CD4-positive, alpha-beta T cell treated with Interleukin-2 at 100 ng/mL for 4 hours (primary cell): Measurements from ENCODE around the gene CENPN.
A peak's percentile ranks its signal among the peaks of the same experiment; 100 is the strongest.

Experiments
- DNase-seq: peaks from one replicate; pipeline ENCODE4 v3.0.0-alpha.2; 2020; ENCODE audit warnings: low spot score

Gene CENPN

DNA sequence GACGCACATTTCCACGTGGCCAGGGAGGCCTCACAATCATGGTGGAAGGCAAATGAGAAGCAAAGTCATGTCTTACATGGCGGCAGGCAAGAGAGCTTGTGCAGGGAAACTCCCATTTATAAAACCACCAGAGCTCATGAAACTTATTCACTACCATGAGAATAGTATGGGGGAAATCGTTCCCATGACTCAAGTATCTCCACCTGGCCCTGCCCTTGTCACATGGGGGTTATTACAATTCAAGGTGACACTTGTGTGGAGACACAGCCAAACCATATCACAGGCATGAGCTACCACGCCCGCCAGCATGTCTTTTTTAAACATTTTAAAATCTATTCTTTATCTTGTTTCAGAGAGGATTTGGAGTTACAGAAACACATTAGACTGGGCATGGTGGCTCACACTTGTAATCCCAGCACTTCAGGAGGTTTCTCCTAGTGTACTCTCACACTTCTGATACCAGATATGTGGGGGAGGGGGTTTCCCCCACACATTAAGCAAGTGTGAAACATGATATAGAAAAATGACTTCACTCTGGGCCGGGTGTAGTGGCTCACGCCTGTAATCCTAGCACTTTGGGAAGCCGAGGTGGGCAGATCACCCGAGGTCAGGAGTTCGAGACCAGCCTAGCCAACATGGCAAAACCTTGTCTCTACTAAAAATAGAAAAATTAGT lies 23.1 kb downstream of the CENPN start:
- no peak for DNase-seq

DNA sequence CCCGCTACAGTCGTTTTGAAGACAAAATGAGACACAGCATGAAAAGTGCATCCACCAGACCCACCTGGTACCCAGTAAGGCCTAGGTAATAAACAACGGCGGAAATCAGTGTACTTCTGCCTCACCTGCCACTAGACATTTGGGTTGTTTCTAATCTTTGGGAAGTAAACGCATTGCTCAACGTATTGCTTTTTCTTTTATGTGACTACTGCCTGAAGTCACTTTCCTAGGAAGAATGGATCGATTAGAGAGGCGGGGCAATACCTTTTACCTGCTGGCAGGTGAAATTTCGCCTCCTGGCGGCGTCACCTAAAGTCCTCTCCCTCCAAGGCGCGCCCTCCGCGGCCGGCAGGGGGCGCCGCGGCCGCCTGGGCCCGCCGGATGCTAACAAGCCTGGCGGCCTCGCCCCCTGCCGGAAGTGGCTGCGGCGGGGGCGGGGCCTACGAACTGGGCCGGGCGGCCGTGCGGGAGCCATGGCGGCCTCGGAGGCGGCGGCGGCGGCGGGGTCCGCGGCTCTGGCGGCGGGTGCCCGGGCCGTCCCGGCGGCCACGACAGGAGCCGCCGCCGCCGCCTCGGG lies 28.5 kb downstream of the CENPN start, which contains the start of gene ATMIN:
ATMIN (plus strand) TSS at position 445 of the 577 bp plus-strand sequence; CDS start at position 474, 29 bp downstream.
- peak; percentile 89 for DNase-seq

- DNase-seq = peak; percentile 36
These were observed 29.1 kb downstream of the CENPN start for GRCh38 chr16:81035975-81036750.

DNA sequence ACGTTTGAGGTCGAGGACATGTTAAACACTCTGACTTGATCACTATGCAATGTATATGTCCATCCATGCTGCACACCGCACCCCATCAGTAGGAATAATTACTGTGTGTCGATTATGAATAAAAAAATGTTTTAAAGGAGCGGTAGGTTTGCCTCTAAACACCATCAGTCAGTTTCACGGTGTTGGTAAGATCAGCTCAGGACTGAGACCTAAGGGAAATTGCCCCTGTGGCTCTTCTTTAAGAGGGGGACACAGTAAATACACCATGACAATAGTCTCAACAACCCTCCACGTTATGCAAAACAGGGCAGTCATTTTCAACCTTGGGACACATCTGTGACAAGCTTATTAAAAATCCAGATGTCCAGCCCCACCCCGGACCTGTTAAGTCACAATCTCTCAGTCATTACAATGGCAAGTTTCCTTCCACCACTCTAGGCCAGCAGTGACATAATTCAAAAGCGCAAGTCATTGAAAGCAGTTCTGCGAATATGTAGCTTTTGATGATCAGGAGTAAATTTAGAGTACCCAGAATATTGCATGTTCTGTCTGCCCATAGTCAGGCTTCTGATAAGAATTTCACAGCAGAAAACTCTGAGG lies 29.8 kb downstream of the CENPN start:
- DNase-seq = no peak

DNA sequence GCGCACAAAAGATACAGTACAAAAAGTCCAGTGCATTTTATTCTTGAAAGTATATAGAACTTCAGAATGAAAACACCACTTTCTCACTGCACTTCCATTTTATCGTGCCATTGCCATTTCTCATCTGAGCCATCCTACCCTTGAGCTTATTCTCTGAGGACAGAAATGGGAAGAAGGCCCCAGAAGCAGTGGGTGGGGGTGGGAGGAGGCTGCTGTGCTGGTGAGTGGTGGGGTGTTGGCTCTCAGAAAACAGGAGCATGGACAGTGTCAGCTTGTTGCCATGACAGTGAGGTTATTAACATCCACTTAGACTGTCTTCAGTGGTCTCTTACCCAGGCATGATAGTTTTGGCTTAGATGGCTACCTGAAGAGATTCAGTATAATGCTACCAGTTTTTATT lies 33.1 kb downstream of the CENPN start:
- no peak for DNase-seq

- no peak for DNase-seq
These were observed 33.8 kb downstream of the CENPN start for GRCh38 chr16:81040842-81041241.

- DNase-seq = no peak
These were observed 34.7 kb downstream of the CENPN start for GRCh38 chr16:81041696-81042095.

GRCh38 chr16:81042821-81043220 lies 35.8 kb downstream of the CENPN start:
- no peak for DNase-seq

- DNase-seq = no peak
These were observed 46.7 kb downstream of the CENPN start for GRCh38 chr16:81053761-81054160.

DNA sequence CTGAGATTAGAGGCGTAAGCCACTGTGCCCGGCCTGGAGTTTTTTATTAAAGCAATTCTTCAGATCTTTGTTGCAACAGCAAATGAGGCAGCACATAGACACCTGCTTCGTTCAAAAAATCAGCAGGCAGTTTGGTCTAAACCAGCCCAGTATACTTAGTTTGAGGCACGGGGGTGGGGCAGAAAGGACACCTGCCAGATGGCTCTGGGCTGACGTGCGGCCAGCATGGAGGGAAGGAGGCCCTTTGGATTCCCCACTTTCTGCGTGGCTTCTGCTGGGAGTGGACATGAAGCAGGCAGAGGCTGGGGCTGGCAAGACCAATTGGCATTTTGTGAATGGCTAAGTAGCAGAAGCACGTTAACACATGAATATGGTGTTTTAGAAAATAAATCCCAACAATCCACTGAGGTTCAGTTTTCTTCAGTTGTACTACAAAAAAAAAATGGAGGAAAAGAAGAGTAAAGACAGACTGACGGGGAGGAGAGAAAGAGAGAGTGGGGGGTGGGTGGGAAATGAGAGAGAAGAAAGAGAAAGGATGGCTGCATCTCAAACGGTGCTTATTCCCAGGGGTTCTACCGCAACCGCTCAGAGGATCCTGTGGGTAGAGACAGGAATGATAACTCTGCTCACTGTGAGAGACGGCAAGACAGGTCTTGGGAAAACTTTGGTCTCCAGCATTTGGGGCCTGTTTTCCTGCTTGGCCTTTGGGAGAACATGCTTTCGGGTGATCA lies 53.7 kb downstream of the CENPN start:
- DNase-seq = no peak

DNA sequence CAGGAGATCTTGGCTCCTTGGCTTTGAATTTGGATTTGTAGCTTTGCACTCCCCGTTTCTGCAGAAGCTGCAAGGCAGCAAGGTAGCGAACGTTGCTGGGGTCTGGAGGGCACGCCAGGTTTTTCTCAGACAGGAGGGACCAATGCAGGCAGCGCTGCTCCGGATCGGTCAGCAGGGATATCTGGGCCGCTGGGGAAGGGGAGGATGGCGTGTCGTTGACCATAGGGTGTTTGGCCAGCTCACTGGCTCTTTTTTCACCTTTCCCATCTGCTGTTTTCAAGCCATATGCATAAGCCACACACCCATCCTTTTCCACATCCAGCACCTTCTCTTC lies 54.3 kb downstream of the CENPN start:
- DNase-seq = no peak

DNA sequence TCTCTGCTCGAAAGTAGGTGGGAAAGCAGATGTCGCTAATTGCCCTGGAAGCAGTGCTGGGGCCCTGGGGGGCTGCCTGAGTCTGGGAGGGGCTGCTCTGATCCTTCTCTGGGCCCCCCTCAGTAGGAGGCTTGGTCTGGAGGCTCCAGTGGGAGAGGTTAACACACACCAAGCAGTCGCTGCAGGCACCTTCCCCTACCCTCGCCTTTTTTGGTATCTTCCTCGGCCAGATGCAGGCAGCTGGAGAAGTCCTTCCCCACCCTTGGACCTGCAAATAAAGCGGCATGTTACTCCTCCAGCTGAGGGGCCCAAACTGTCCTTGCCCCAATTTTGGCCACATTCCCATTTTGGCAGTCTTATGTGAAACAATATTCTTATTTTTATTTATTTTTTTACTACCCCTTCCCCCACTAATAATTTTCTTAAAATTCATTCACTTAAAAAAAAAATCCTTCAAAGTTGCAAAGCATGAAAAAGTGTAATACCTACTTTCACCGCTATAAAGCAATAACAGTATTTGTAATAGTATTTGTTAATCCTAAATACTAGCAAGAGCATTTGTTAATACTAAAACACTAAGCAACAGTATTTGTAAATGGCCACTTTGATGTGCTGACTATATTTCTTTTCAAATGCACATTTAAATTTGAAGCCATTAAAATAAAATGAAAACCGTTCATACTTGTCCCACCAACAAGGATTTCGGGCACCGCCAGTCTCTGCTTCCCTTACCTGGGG lies 55.0 kb downstream of the CENPN start:
- no peak for DNase-seq

DNA sequence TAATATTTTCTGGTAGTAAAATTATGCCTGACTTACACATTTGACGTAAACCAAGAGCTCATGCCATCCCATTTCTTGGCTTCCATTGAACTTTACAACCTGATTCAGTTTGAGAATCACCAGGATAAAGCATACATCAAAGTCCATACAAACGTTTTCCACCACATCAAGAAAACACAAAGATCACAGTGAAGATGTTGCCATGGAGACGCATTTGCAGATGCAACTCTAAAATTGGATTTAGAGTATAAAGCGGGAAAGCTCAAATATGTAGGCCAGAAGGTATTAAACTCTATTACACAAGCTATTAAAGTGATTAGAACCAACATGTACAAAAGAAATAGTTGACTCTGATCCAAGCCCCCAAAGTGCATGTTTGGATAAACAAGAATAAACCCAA lies 59.7 kb downstream of the CENPN start:
- no peak for DNase-seq

GRCh38 chr16:81067166-81067565 lies 60.2 kb downstream of the CENPN start:
- DNase-seq = no peak

DNA sequence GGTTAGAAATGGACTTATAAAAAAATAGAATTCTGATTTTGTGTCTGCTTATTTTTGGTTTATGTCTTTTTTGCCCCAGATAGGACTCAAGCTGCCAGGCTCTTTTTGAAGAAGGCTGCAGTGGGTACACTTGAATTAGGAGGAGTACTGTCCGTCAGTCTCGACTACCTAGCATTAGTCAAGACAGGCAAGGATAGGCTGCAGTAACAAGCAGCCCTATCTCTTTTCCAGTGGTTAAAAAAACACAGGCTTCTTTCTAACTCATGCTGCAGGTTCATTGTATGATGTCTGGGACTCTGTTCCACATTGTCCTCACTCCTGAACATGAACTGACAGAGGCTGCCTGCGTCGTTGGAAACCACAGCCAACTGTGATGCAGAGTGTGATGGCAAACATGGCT lies 62.0 kb downstream of the CENPN start:
- DNase-seq = no peak

GRCh38 chr16:81070979-81071378 lies 64.0 kb downstream of the CENPN start:
- DNase-seq = no peak

DNA sequence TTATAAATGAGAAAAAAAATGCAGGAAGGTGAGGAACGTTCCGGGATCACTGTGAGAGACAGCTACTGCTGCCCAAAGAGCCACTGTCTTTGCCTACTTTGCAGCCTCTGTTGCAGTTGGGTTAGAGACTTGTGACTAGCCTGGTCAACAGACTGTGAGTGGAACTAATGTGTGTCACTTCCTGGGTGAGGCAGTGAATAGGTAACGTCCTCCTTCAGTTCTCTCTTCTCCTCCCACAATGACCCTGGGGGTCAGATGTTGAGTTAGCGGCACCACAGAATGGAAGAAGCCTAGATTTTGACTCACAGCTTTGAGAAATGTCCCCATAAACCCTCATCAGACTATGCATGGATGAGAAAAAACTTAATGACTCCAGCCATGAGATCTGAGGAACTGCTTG lies 64.8 kb downstream of the CENPN start:
- no peak for DNase-seq

- DNase-seq = no peak
These were observed 66.7 kb downstream of the CENPN start for GRCh38 chr16:81073560-81074330.

DNA sequence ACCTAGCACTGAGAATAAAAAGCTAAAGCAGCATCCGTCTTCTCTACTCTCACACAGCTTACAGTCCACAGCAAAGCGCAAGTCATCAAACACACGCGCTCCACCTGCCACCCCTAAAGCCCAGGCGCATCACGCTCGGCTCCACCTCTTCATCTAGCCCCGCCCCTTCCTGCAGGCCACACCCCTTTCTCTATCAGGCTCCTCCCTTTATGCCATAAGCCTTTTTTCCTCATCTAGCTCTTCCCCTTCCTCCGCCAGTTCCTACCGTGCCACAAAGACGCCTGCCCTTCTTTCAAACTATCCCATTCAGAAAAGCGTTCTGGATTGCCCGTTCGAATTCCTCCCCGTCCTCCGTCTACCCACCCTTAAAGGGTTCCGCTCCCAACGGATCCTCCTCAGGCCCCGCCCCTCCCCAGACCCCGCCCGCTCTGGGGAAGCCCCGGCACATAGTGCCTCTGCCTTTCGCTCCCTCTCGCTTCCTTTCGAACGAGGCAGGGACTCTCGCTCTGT lies 69.6 kb downstream of the CENPN start:
- DNase-seq = peak; percentile 95
